K562 (cell line): Measurements from ENCODE around the gene RAB5A. TPM values are rescaled to one million over a fixed set of nuclear protein-coding genes. Genes with fewer than 3 reads are reported as not detected.
A peak's percentile ranks its signal among the peaks of the same experiment; 100 is the strongest.

Experiments
- ARNT ChIP-seq, 2 experiments: fragments of 450-650 bp; IDR thresholded peaks; 2 replicates each; pipeline ENCODE4 v1.6.1; 2016; ENCODE audit warnings: mild to moderate bottlenecking in 1 of 2
- BDP1 ChIP-seq: IDR thresholded peaks from 3 replicates; pipeline ENCODE4 v1.6.1; 2011; ENCODE audit not compliant: insufficient read length, insufficient read depth
- BRF1 ChIP-seq: IDR thresholded peaks from 3 replicates; pipeline ENCODE4 v1.6.1; 2011; ENCODE audit warnings: borderline replicate concordance, mild to moderate bottlenecking; ENCODE audit not compliant: insufficient read length; ENCODE audit errors: extremely low read depth
- CCNT2 ChIP-seq: IDR thresholded peaks from 2 replicates; pipeline ENCODE4 v1.6.1; 2011; ENCODE audit warnings: borderline replicate concordance, low read depth, mild to moderate bottlenecking, moderate library complexity, mixed read lengths, low read length; ENCODE audit not compliant: insufficient read length; ENCODE audit errors: extremely low read depth
- IRF9 ChIP-seq: fragments of 450-650 bp; IDR thresholded peaks from 2 replicates; pipeline ENCODE4 v1.6.1; 2016; ENCODE audit warnings: missing biosample characterization, missing genetic modification characterization
- MAX ChIP-seq: sonication (generic); formaldehyde crosslinking; IDR thresholded peaks from 2 replicates; pipeline ENCODE4 v1.9.0; 2022; ENCODE audit warnings: mild to moderate bottlenecking, missing genetic modification reagents
- MLLT1 ChIP-seq, 2 experiments: fragments of 450-650 bp; IDR thresholded peaks; 2 replicates each; pipeline ENCODE4 v1.6.1; 2016
- NFRKB ChIP-seq: fragments of 450-650 bp; IDR thresholded peaks from 2 replicates; pipeline ENCODE4 v1.6.1; 2016; ENCODE audit warnings: low read depth
- NR3C1 ChIP-seq: sonication (generic); formaldehyde crosslinking; IDR thresholded peaks from 2 replicates; pipeline ENCODE4 v1.8.1; 2022; ENCODE audit warnings: missing genetic modification reagents
- PTBP1 ChIP-seq: fragments of 200-400 bp; formaldehyde crosslinking; IDR thresholded peaks from 2 replicates; pipeline ENCODE4 v1.6.1; 2017; ENCODE audit warnings: low read depth, low read length
- PTRF ChIP-seq: fragments of 450-650 bp; IDR thresholded peaks from 2 replicates; pipeline ENCODE4 v1.6.1; 2016; ENCODE audit warnings: mild to moderate bottlenecking, missing genetic modification characterization, missing compliant biosample characterization
- RBM15 ChIP-seq: fragments of 200-400 bp; formaldehyde crosslinking; IDR thresholded peaks from 2 replicates; pipeline ENCODE4 v1.6.1; 2018; ENCODE audit warnings: mild to moderate bottlenecking, low read length, moderate library complexity; ENCODE audit not compliant: insufficient read depth
- ZNF197 ChIP-seq: fragments of 200-800 bp; sonication (Bioruptor generic); IDR thresholded peaks from 2 replicates; pipeline ENCODE4 v1.6.1; 2016; ENCODE audit warnings: low read depth, missing genetic modification characterization, missing compliant biosample characterization
- ZNF583 ChIP-seq: fragments of 250-450 bp; sonication (Bioruptor Pico); IDR thresholded peaks from 2 replicates; pipeline ENCODE4 v1.4.0; 2020
- ZNF77 ChIP-seq: fragments of 250-450 bp; sonication (Bioruptor Pico); IDR thresholded peaks from 2 replicates; pipeline ENCODE4 v1.5.0; 2020
- polyA plus RNA-seq, 8 experiments: library from polyadenylated mRNA; depleted of rRNA in 4 of 8; stranded (reverse) in 5 of 8; unstranded in 3 of 8; fragments of >200 nt; fragmentation: Nextera tagmentation in 2 of 8; fragmentation: Illumina TruSeq in 1 of 8; extraction: Ambion mirVana in 2 of 8; extraction: Trizol in 1 of 8; gene quantifications; 2 replicates each; pipeline versions ENCODE4 v1.2.1 to v1.2.3, GENCODE V29; 2011 to 2014; ENCODE audit warnings: inconsistent platforms in 1 of 8, missing spikeins in 1 of 8
- total RNA-seq, 7 experiments: library from RNA; depleted of rRNA in 6 of 7; stranded (reverse); fragments of >200 nt in 6 of 7; fragmentation: Illumina TruSeq in 2 of 7; extraction: Trizol in 2 of 7; gene quantifications; 2 replicates each; pipeline versions ENCODE4 v1.2.1 to v1.2.3, GENCODE V29; 2011 to 2021; ENCODE audit warnings: low replicate concordance in 1 of 7
- TF ChIP-seq, protein P1 (sequence below): IDR thresholded peaks from 2 replicates; pipeline ENCODE4 v1.6.1; 2016; ENCODE audit warnings: missing genetic modification characterization, missing compliant biosample characterization
- TF ChIP-seq, protein P2 (sequence below): fragments of 450-650 bp; formaldehyde crosslinking; IDR thresholded peaks from 2 replicates; pipeline ENCODE4 v1.4.0; 2020; ENCODE audit warnings: mild to moderate bottlenecking, moderate library complexity
- TF ChIP-seq, protein P3 (sequence below): fragments of 250-450 bp; sonication (Bioruptor Pico); IDR thresholded peaks from 2 replicates; pipeline ENCODE4 v1.9.0; 2021; ENCODE audit warnings: mild to moderate bottlenecking
- TF ChIP-seq, protein P4 (sequence below): fragments of 450-650 bp; IDR thresholded peaks from 2 replicates; pipeline ENCODE4 v1.6.1; 2017; ENCODE audit warnings: mild to moderate bottlenecking, moderate library complexity

RAB5A gene
- total and polyA plus RNA-seq, 9 of the 15 experiments (the other 6 are each of a cell fraction or from before 2014, with no cell fraction given), result 28.3 to 64.2 (median 49.0) TPM

- no peak for TF ChIP-seq ZNF197 (CRISPR knock-in tag)
- TF ChIP-seq MLLT1 (IDR thresholded peaks at IDR 0.05), result peak in 1 of 2 experiments; percentile 14; a peak in 1 of 4 replicates
- TF ChIP-seq CCNT2, result no peak
- TF ChIP-seq, protein P1, sequence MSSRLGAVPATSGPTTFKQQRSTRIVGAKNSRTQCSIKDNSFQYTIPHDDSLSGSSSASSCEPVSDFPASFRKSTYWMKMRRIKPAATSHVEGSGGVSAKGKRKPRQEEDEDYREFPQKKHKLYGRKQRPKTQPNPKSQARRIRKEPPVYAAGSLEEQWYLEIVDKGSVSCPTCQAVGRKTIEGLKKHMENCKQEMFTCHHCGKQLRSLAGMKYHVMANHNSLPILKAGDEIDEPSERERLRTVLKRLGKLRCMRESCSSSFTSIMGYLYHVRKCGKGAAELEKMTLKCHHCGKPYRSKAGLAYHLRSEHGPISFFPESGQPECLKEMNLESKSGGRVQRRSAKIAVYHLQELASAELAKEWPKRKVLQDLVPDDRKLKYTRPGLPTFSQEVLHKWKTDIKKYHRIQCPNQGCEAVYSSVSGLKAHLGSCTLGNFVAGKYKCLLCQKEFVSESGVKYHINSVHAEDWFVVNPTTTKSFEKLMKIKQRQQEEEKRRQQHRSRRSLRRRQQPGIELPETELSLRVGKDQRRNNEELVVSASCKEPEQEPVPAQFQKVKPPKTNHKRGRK (tag), result no peak
- TF ChIP-seq PTRF (tag), result no peak
- TF ChIP-seq NR3C1, result no peak
- TF ChIP-seq BDP1, result no peak
- TF ChIP-seq, protein P2, sequence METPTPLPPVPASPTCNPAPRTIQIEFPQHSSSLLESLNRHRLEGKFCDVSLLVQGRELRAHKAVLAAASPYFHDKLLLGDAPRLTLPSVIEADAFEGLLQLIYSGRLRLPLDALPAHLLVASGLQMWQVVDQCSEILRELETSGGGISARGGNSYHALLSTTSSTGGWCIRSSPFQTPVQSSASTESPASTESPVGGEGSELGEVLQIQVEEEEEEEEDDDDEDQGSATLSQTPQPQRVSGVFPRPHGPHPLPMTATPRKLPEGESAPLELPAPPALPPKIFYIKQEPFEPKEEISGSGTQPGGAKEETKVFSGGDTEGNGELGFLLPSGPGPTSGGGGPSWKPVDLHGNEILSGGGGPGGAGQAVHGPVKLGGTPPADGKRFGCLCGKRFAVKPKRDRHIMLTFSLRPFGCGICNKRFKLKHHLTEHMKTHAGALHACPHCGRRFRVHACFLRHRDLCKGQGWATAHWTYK (CRISPR knock-in tag), result peak; percentile 84
- no peak for TF ChIP-seq PTBP1
- TF ChIP-seq NFRKB, result peak; percentile 41; the same call in 1 of the 2 replicates
- TF ChIP-seq ZNF583 (CRISPR knock-in tag), result 0 out of 2 replicates have a peak, but pooled peaks have one; percentile 63
- TF ChIP-seq ARNT (IDR thresholded peaks at IDR 0.05), result peak in 1 of 2 experiments; percentile 15; a peak in 1 of 4 replicates
- TF ChIP-seq, protein P3, sequence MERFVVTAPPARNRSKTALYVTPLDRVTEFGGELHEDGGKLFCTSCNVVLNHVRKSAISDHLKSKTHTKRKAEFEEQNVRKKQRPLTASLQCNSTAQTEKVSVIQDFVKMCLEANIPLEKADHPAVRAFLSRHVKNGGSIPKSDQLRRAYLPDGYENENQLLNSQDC (CRISPR knock-in tag), result no peak
- no peak for TF ChIP-seq ZNF77 (CRISPR knock-in tag)
- no peak for TF ChIP-seq RBM15
- no peak for TF ChIP-seq MAX (CRISPR knock-in tag)
- TF ChIP-seq, protein P4, sequence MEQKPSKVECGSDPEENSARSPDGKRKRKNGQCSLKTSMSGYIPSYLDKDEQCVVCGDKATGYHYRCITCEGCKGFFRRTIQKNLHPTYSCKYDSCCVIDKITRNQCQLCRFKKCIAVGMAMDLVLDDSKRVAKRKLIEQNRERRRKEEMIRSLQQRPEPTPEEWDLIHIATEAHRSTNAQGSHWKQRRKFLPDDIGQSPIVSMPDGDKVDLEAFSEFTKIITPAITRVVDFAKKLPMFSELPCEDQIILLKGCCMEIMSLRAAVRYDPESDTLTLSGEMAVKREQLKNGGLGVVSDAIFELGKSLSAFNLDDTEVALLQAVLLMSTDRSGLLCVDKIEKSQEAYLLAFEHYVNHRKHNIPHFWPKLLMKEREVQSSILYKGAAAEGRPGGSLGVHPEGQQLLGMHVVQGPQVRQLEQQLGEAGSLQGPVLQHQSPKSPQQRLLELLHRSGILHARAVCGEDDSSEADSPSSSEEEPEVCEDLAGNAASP, result no peak
- TF ChIP-seq IRF9, result no peak
- TF ChIP-seq BRF1, result no peak
Measured at GRCh38 chr3:19947549-19948225, 790 bp downstream of the RAB5A start (continued).
